Hepatocyte (in vitro differentiated cells): ENCODE results near the gene CDKL5. TPM values are rescaled to one million over a fixed set of nuclear protein-coding genes. Genes with fewer than 3 reads are reported as not detected.

Source experiments
- DNase-seq: peaks from one replicate; pipeline ENCODE4 v3.0.0-alpha.2; 2016; ENCODE audit warnings: low spot score
- H2AFZ ChIP-seq: fragments of 200-600 bp; sonication (generic); 2 replicates; pipeline ENCODE4 v1.6.0; 2016; ENCODE audit warnings: antibody characterized with exemption, mild to moderate bottlenecking
- H3K27ac ChIP-seq: fragments of 200-600 bp; sonication (generic); 2 replicates; pipeline ENCODE4 v1.5.1; 2016; ENCODE audit warnings: mild to moderate bottlenecking
- H3K27me3 ChIP-seq: fragments of 200-600 bp; sonication (generic); 2 replicates; pipeline ENCODE4 v1.6.1; 2016
- H3K36me3 ChIP-seq: fragments of 200-600 bp; sonication (generic); replicated peaks from 2 replicates; pipeline ENCODE4 v1.5.1; 2016; ENCODE audit warnings: low read depth; ENCODE audit not compliant: insufficient read depth
- H3K4me1 ChIP-seq: fragments of 200-600 bp; sonication (generic); 2 replicates; pipeline ENCODE4 v1.5.1; 2016; ENCODE audit warnings: mild to moderate bottlenecking, moderate library complexity; ENCODE audit not compliant: insufficient read depth
- H3K4me2 ChIP-seq: fragments of 200-600 bp; sonication (generic); 2 replicates; pipeline ENCODE4 v1.6.0; 2016
- H3K4me3 ChIP-seq: fragments of 200-600 bp; sonication (generic); 2 replicates; pipeline ENCODE4 v1.5.1; 2016; ENCODE audit warnings: mild to moderate bottlenecking
- H3K79me2 ChIP-seq: fragments of 200-600 bp; sonication (generic); 2 replicates; pipeline ENCODE4 v1.6.0; 2017; ENCODE audit warnings: mild to moderate bottlenecking
- H3K9me2 ChIP-seq: fragments of 200-600 bp; sonication (generic); replicated peaks from 2 replicates; pipeline ENCODE4 v1.6.0; 2017; ENCODE audit warnings: mild to moderate bottlenecking; ENCODE audit not compliant: insufficient read depth
- H3K9me3 ChIP-seq: fragments of 200-600 bp; sonication (generic); 2 replicates; pipeline ENCODE4 v1.5.1; 2016; ENCODE audit warnings: low read depth, mild to moderate bottlenecking
- H4K20me1 ChIP-seq: fragments of 200-600 bp; sonication (generic); 2 replicates; pipeline ENCODE4 v1.6.0; 2016; ENCODE audit warnings: mild to moderate bottlenecking; ENCODE audit not compliant: insufficient read depth, poor library complexity, severe bottlenecking
- CTCF ChIP-seq: fragments of 200-600 bp; sonication (generic); IDR thresholded peaks from 2 replicates; pipeline ENCODE4 v1.5.1; 2016; ENCODE audit warnings: antibody characterized with exemption, mild to moderate bottlenecking; ENCODE audit not compliant: poor library complexity
- EZH2 ChIP-seq: fragments of 200-600 bp; sonication (generic); IDR thresholded peaks from 2 replicates; pipeline ENCODE4 v1.6.1; 2016; ENCODE audit warnings: antibody characterized with exemption, mild to moderate bottlenecking, borderline replicate concordance
- EZH2phosphoT487 ChIP-seq: fragments of 200-600 bp; sonication (generic); IDR thresholded peaks from one replicate; pipeline ENCODE4 v1.6.1; 2018; ENCODE audit warnings: antibody characterized with exemption, mild to moderate bottlenecking, low read depth, moderate library complexity; ENCODE audit not compliant: unreplicated experiment, severe bottlenecking
- WGBS: methylation state at CpG from one replicate; pipeline ENCODE4 v1.1.6; 2016; ENCODE audit warnings: low lambda C conversion rate; ENCODE audit errors: missing lambda C conversion rate; 5-methylcytosine and 5-hydroxymethylcytosine counted together
- polyA plus RNA-seq: library from polyadenylated mRNA; unstranded; fragments of >200 nt; fragmentation: Nextera tagmentation; extraction: Ambion mirVana; gene quantifications from 2 replicates; pipeline ENCODE4 v1.2.1, GENCODE V29; 2016
- total RNA-seq: library from RNA; depleted of rRNA; stranded (reverse); fragments of >200 nt; gene quantifications from 2 replicates; pipeline ENCODE4 v1.2.3, GENCODE V29; 2014

Gene CDKL5
- total and polyA plus RNA-seq, 2 experiments from 2014 or later: 6.5 to 17.7 TPM

- Histone ChIP-seq H3K27me3 (no peaks in the 10 kb centered on the region), H2AFZ (no peak overlapping the region), H3K27ac (no peak overlapping the region), H3K9me2 (no peaks in the 10 kb centered on the region), H4K20me1 (no peaks in the 10 kb centered on the region), H3K4me2 (no peak overlapping the region), H3K36me3 (no peaks in the 10 kb centered on the region), H3K9me3 (no peaks in the 10 kb centered on the region), H3K4me3 (no peak overlapping the region), H3K4me1 (peaks cover 3% of the 10 kb centered on the region), H3K79me2 (no peaks in the 10 kb centered on the region)
- WGBS: 80% methylated on average over 3 of the region's 3 CpGs
- TF ChIP-seq EZH2phosphoT487 (no peak), EZH2 (no peak), CTCF (no peak)
- no peak for DNase-seq
Observed at GRCh38 chrX:18613930-18614639, 188.7 kb downstream of the CDKL5 start.

GRCh38 chrX:18616688-18617406 is 191.4 kb downstream of the CDKL5 start:
- peak overlapping the region; percentile 52 for H3K4me2 ChIP-seq
- no peak for TF ChIP-seq EZH2
- no peak for TF ChIP-seq CTCF
- no peak for TF ChIP-seq EZH2phosphoT487

GRCh38 chrX:18617407-18617750 is 192.0 kb downstream of the CDKL5 start:
- Histone ChIP-seq H3K4me1 (peaks cover 12% of the 10 kb centered on the region), H2AFZ (no peak overlapping the region), H3K79me2 (no peaks in the 10 kb centered on the region), H3K4me3 (no peak overlapping the region), H3K4me2 (peak overlapping the region; percentile 52), H3K9me2 (no peaks in the 10 kb centered on the region), H3K9me3 (no peaks in the 10 kb centered on the region), H3K27ac (peak overlapping the region; percentile 69), H3K27me3 (no peaks in the 10 kb centered on the region), H3K36me3 (no peaks in the 10 kb centered on the region), H4K20me1 (no peaks in the 10 kb centered on the region)
- WGBS: 65% methylated on average over 5 of the region's 5 CpGs
- TF ChIP-seq CTCF (no peak), EZH2 (no peak), EZH2phosphoT487 (no peak)
- peak; percentile 65 for DNase-seq

More at GRCh38 chrX:18616688-18617406, 191.4 kb downstream of the CDKL5 start:
- no peaks in the 10 kb centered on the region for H3K9me2 ChIP-seq
- no peaks in the 10 kb centered on the region for H4K20me1 ChIP-seq
- no peaks in the 10 kb centered on the region for H3K9me3 ChIP-seq
- H3K4me3 ChIP-seq: no peak overlapping the region
- H2AFZ ChIP-seq: no peak overlapping the region
- H3K27ac ChIP-seq: peak overlapping the region; percentile 69
- H3K79me2 ChIP-seq: no peaks in the 10 kb centered on the region
- WGBS: 70% methylated on average over 8 of the region's 8 CpGs
- H3K36me3 ChIP-seq: no peaks in the 10 kb centered on the region
- H3K27me3 ChIP-seq: no peaks in the 10 kb centered on the region
- DNase-seq: no peak
- H3K4me1 ChIP-seq: peaks cover 12% of the 10 kb centered on the region
